IMR-90 (cell line): ENCODE data around the gene CHD9. TPM values are rescaled to one million over a fixed set of nuclear protein-coding genes. Genes with fewer than 3 reads are reported as not detected.
"Not testable (repeated sequence)": the region's sequence is repeated elsewhere in the genome, so short reads cannot be mapped to it uniquely, and the experiment has no call there.

Experiments used
- ATAC-seq: fragments of 200-7000 bp; cut with Tn5 transposase; 2 replicates; pipeline ENCODE4 v1.9.1; 2020; ENCODE audit warnings: low read depth, mild to moderate bottlenecking, moderate library complexity
- BruUV-seq: library from RNA; stranded (reverse); fragments of 400-500 nt; replicated peaks from 2 replicates; lab custom pipeline; 2021; lab: Mats Ljungman, UMichigan
- CTCF ChIA-PET: fragments of 300-600 bp; formaldehyde crosslinking; extraction: SDS; loops from one replicate; lab custom pipeline; 2021; ENCODE audit warnings: antibody characterized with exemption; lab: Yijun Ruan, JAX
- POLR2A ChIA-PET: fragments of 300-600 bp; sonication (Branson Sonifier 250); formaldehyde crosslinking; loops from one replicate; lab custom pipeline; 2022; ENCODE audit warnings: antibody characterized with exemption; ENCODE audit not compliant: unreplicated experiment; lab: Charles Lee
- DNase-seq: peaks from one replicate; pipeline ENCODE4 v3.0.0; 2013
- H2AFZ ChIP-seq: replicated peaks from 2 replicates; pipeline ENCODE3; 2013; ENCODE audit warnings: low read length, mild to moderate bottlenecking; ENCODE audit not compliant: poor library complexity
- H2AK5ac ChIP-seq: 2 replicates; pipeline ENCODE4 v1.6.1; 2013; ENCODE audit warnings: low read depth, low read length, inconsistent platforms
- H2AK9ac ChIP-seq: replicated peaks from 2 replicates; pipeline ENCODE3; 2013; ENCODE audit warnings: mild to moderate bottlenecking, low read depth, low read length, moderate library complexity; ENCODE audit not compliant: poor library complexity
- H2BK120ac ChIP-seq: 2 replicates; pipeline ENCODE4 v1.6.1; 2013; ENCODE audit warnings: low read depth, low read length, inconsistent platforms
- H2BK15ac ChIP-seq: 3 replicates; pipeline ENCODE4 v1.6.1; 2013; ENCODE audit warnings: low read depth, low read length, inconsistent platforms
- H2BK20ac ChIP-seq: 2 replicates; pipeline ENCODE4 v1.6.1; 2013; ENCODE audit warnings: low read depth, mild to moderate bottlenecking, inconsistent platforms, low read length, moderate library complexity
- H2BK5ac ChIP-seq: 2 replicates; pipeline ENCODE4 v1.6.1; 2013; ENCODE audit warnings: mild to moderate bottlenecking, low read depth, low read length, inconsistent platforms; ENCODE audit not compliant: poor library complexity, severe bottlenecking
- H3K14ac ChIP-seq: replicated peaks from 2 replicates; pipeline ENCODE4 v1.6.1; 2013; ENCODE audit warnings: low read depth, low read length, inconsistent platforms
- H3K18ac ChIP-seq: 2 replicates; pipeline ENCODE4 v1.6.1; 2013; ENCODE audit warnings: low read depth, low read length, control low read depth
- H3K23ac ChIP-seq: 2 replicates; pipeline ENCODE4 v1.6.1; 2013; ENCODE audit warnings: low read depth, low read length, inconsistent platforms
- H3K27ac ChIP-seq: 2 replicates; pipeline ENCODE4 v1.5.1; 2013; ENCODE audit warnings: mild to moderate bottlenecking, control low read depth, low read length; ENCODE audit not compliant: insufficient read depth
- H3K27me3 ChIP-seq: 2 replicates; pipeline ENCODE4 v1.6.1; 2013; ENCODE audit warnings: low read length; ENCODE audit not compliant: control insufficient read depth, insufficient read depth
- H3K36me3 ChIP-seq: 2 replicates; pipeline ENCODE4 v1.6.1; 2013; ENCODE audit warnings: low read length, mixed read lengths; ENCODE audit not compliant: control insufficient read depth, insufficient read depth
- H3K4ac ChIP-seq: 2 replicates; pipeline ENCODE4 v1.6.1; 2013; ENCODE audit warnings: low read depth, low read length, inconsistent platforms
- H3K4me1 ChIP-seq: 2 replicates; pipeline ENCODE4 v1.6.1; 2013; ENCODE audit warnings: low read length, mixed read lengths; ENCODE audit not compliant: control insufficient read depth, insufficient read depth
- H3K4me2 ChIP-seq: 2 replicates; pipeline ENCODE4 v1.6.1; 2013; ENCODE audit warnings: low read depth, mild to moderate bottlenecking, control low read depth, low read length, moderate library complexity
- H3K4me3 ChIP-seq: 2 replicates; pipeline ENCODE4 v1.5.1; 2013; ENCODE audit warnings: low read depth, mild to moderate bottlenecking, control low read depth, low read length, moderate library complexity; ENCODE audit not compliant: insufficient read depth
- H3K56ac ChIP-seq: 2 replicates; pipeline ENCODE4 v1.6.1; 2013; ENCODE audit warnings: low read length, inconsistent platforms; ENCODE audit not compliant: insufficient read depth; ENCODE audit errors: extremely low read depth
- H3K79me1 ChIP-seq, 2 experiments: 2 replicates each; pipeline ENCODE4 v1.6.1; 2013; ENCODE audit warnings: low read length in 2 of 2, inconsistent platforms in 1 of 2, low read depth in 1 of 2
- H3K9ac ChIP-seq: 2 replicates; pipeline ENCODE4 v1.6.1; 2013; ENCODE audit warnings: low read depth, low read length, control low read depth
- H3K9me1 ChIP-seq: 2 replicates; pipeline ENCODE4 v1.6.1; 2013; ENCODE audit warnings: low read length, inconsistent platforms; ENCODE audit not compliant: insufficient read depth
- H3K9me3 ChIP-seq: 2 replicates; pipeline ENCODE4 v1.6.1; 2013; ENCODE audit warnings: low read length; ENCODE audit not compliant: control insufficient read depth, insufficient read depth
- H4K20me1 ChIP-seq: 2 replicates; pipeline ENCODE4 v1.6.1; 2013; ENCODE audit warnings: low read length, inconsistent platforms; ENCODE audit not compliant: insufficient read depth
- H4K5ac ChIP-seq: 2 replicates; pipeline ENCODE4 v1.6.1; 2013; ENCODE audit warnings: mild to moderate bottlenecking, low read depth, low read length, control low read depth
- H4K8ac ChIP-seq, 2 experiments: 2 replicates each; pipeline ENCODE4 v1.6.1; 2013; ENCODE audit warnings: low read depth in 2 of 2, low read length in 2 of 2, control low read depth in 1 of 2, inconsistent platforms in 1 of 2
- H4K91ac ChIP-seq: 2 replicates; pipeline ENCODE4 v1.6.1; 2013; ENCODE audit warnings: low read depth, low read length, inconsistent platforms; ENCODE audit not compliant: insufficient read depth
- WGBS, 2 experiments: methylation state at CpG; one replicate each; pipeline versions ENCODE4 v1.1.5 to v1.1.7; 2013; ENCODE audit warnings: missing lambda C conversion rate in 2 of 2; ENCODE audit not compliant: insufficient read length in 1 of 2; ENCODE audit errors: extremely low coverage in 2 of 2; 5-methylcytosine and 5-hydroxymethylcytosine counted together
- dilution Hi-C: fragments of 300-500 bp; cut with HindIII; formaldehyde crosslinking; loops from one replicate; pipeline ENCODE4 v1.14.3; 2018; ENCODE audit warnings: low sequenced_read_pairs; ENCODE audit not compliant: unreplicated experiment
- in situ Hi-C: fragments of 300-500 bp; cut with MboI; formaldehyde crosslinking; loops from 3 replicates; pipeline ENCODE4 v1.14.3; 2019; ENCODE audit warnings: low sequenced_read_pairs, inconsistent platforms, mixed read lengths
- intact Hi-C: fragments of 100-400 bp; cut with micrococcal nuclease; formaldehyde crosslinking; loops from 2 replicates; pipeline ENCODE4 v1.10.0; 2022
- polyA plus RNA-seq, 3 experiments: library from polyadenylated mRNA; depleted of rRNA; stranded (reverse); fragments of >200 nt; gene quantifications; 2 replicates each; pipeline ENCODE4 v1.2.3, GENCODE V29; 2012; ENCODE audit warnings: low replicate concordance in 1 of 3
- total RNA-seq: library from RNA; depleted of rRNA; stranded (reverse); fragments of >200 nt; gene quantifications from 2 replicates; pipeline ENCODE4 v1.2.3, GENCODE V29; 2012

Gene CHD9
- total and polyA plus RNA-seq, 2 of the 4 experiments (the other 2 are of a cell fraction), result 9.1 to 48.8 TPM

DNA sequence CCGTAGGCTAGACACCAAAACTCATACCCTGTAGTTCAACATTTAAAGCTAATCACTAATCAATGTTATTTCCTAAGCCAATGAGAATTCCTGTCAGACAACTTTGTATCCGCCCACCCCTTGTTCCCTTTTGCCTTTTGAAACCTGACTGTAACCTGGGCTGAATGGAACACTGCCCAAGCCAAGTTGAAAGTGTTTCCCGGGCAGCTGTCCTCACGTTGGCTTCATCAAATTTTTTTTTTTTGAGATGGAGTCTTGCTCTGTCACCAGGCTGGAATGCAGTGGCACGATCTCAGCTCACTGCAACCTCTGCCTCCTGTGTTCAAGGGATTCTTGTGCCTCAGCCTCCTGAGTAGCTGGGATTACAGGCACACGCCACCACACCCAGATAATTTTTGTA, 18.1 kb upstream of the CHD9 start:
- H2BK20ac ChIP-seq, H4K5ac ChIP-seq, POLR2A ChIA-PET, H3K27ac ChIP-seq, H3K56ac ChIP-seq, H2BK15ac ChIP-seq, H4K91ac ChIP-seq, H3K36me3 ChIP-seq, H3K4me1 ChIP-seq, H3K4me2 ChIP-seq, H2AK9ac ChIP-seq, H3K9ac ChIP-seq, H4K8ac ChIP-seq, H2AFZ ChIP-seq, ATAC-seq, H3K79me1 ChIP-seq, H2BK5ac ChIP-seq, BruUV-seq, H3K14ac ChIP-seq, CTCF ChIA-PET, H3K18ac ChIP-seq, H3K9me1 ChIP-seq, intact Hi-C loops, H2AK5ac ChIP-seq, H3K9me3 ChIP-seq, H4K20me1 ChIP-seq, H3K23ac ChIP-seq, H3K4ac ChIP-seq, H2BK120ac ChIP-seq, in situ Hi-C loops, H3K27me3 ChIP-seq, DNase-seq, dilution Hi-C loops, H3K4me3 ChIP-seq: not testable (repeated sequence)
- 90% methylated on average over 2 of the region's 6 CpGs; no CpG with 5 or more reads in 1 of the 2 experiments for WGBS, 2 experiments
